ENCODE data around the gene ZNF200. TPM values are rescaled to one million over a fixed set of nuclear protein-coding genes. Genes with fewer than 3 reads are reported as not detected.
A peak's percentile ranks its signal among the peaks of the same experiment; 100 is the strongest.
"Not testable (repeated sequence)": the region's sequence is repeated elsewhere in the genome, so short reads cannot be mapped to it uniquely, and the experiment has no call there.

Gene ZNF200
- total and polyA plus RNA-seq, 2 donors (not counting 3 experiments of a cell fraction or from before 2014, with no cell fraction given) = 2.8 to 10.0 TPM

- intact Hi-C loops (cut with micrococcal nuclease) (loop anchor here (2.0 to 5.0 kb wide), 2 partner anchors 24 to 274 kb away; no protein-coding TSS in a partner anchor), dilution Hi-C loops (cut with MboI; ENCODE audit: extremely low pct_ligation_motif_present, low sequenced_read_pairs) (no loop called here)
- peak overlapping the region; percentile 36 to 79 (median 67) for H3K4me3 ChIP-seq (replicated peaks in 1 of 3; ENCODE audit: insufficient read depth in 1 of 3, low read depth in 1 of 3, low read length in 3 of 3)
- no peak for TF ChIP-seq POLR2A (IDR thresholded peaks at IDR 0.05; ENCODE audit: low read depth, low read length)
- TF ChIP-seq FOS (IDR thresholded peaks at IDR 0.05; ENCODE audit: borderline replicate concordance, insufficient read depth, low read length) = no peak
- TF ChIP-seq MYC (IDR thresholded peaks at IDR 0.05; ENCODE audit: low read depth, low read length) = no peak
- no peak for TF ChIP-seq EZH2 (IDR thresholded peaks at IDR 0.05; ENCODE audit: borderline replicate concordance, low read depth, low read length, severe bottlenecking)
- no peak for TF ChIP-seq MAX (IDR thresholded peaks at IDR 0.05; ENCODE audit: insufficient read depth, insufficient read length)
- TF ChIP-seq CTCF (IDR thresholded peaks at IDR 0.05; ENCODE audit: extremely low read depth in 1 of 2, insufficient read depth in 1 of 2, low read depth in 1 of 2, low read length in 2 of 2) = peak in 1 of 2 donors; percentile 51
- TF ChIP-seq GATA2 (IDR thresholded peaks at IDR 0.05; ENCODE audit: insufficient read depth, insufficient read length, low read depth, low read length) = no peak
- TF ChIP-seq POLR2AphosphoS5 (IDR thresholded peaks at IDR 0.05; ENCODE audit: insufficient read depth, low read depth, low read length) = peak; percentile 22
- peaks cover 10% of the 10 kb centered on the region in 2 experiments for H3K27me3 ChIP-seq (ENCODE audit: control insufficient read depth in 2 of 2, insufficient read depth in 2 of 2, low read length in 2 of 2)
- no peaks in the 10 kb centered on the region for H3K9me3 ChIP-seq (replicated peaks; ENCODE audit: control insufficient read depth, insufficient read depth, low read length)
- DNase-seq (ENCODE audit: low read depth, low spot score) (peak; percentile 45), FAIRE-seq (peak; percentile 38)
- H3K27ac ChIP-seq (ENCODE audit: insufficient read depth, low read depth, low read length) = no peak overlapping the region
- peaks cover 15% of the 10 kb centered on the region for H3K4me1 ChIP-seq (ENCODE audit: control insufficient read depth, extremely low read depth, insufficient read depth, low read length)
- H4K20me1 ChIP-seq (replicated peaks; ENCODE audit: control insufficient read depth, extremely low read depth, insufficient read depth, low read length) = no peaks in the 10 kb centered on the region
- H3K9me1 ChIP-seq (replicated peaks; ENCODE audit: control insufficient read depth, extremely low read depth, insufficient read depth, low read length) = no peaks in the 10 kb centered on the region
- CTCF ChIA-PET = interaction anchor here (1.0 to 2.9 kb wide), 5 partner anchors 9 to 31 kb away, joined by 3 to 11 read pairs (median 6); no protein-coding TSS in a partner anchor
- H2AFZ ChIP-seq (ENCODE audit: low read depth, low read length) = peak overlapping the region; percentile 99
- no peak overlapping the region for H3K9ac ChIP-seq (replicated peaks; ENCODE audit: extremely low read depth, insufficient read depth, low read length)
- no peaks in the 10 kb centered on the region for H3K36me3 ChIP-seq (ENCODE audit: control insufficient read depth in 2 of 2, extremely low read depth in 1 of 2, insufficient read depth in 2 of 2, low read length in 2 of 2)
- H3K79me2 ChIP-seq (ENCODE audit: control insufficient read depth, insufficient read depth, low read length) = no peaks in the 10 kb centered on the region
- H3K4me2 ChIP-seq (ENCODE audit: insufficient read depth, low read length) = peak overlapping the region; percentile 93
- POLR2A ChIA-PET = no interaction called here
- BruUV-seq (replicated peaks) = no TSS peak
These were observed 52.1 kb downstream of the ZNF200 start for GRCh38 chr16:3182608-3183444.

DNA sequence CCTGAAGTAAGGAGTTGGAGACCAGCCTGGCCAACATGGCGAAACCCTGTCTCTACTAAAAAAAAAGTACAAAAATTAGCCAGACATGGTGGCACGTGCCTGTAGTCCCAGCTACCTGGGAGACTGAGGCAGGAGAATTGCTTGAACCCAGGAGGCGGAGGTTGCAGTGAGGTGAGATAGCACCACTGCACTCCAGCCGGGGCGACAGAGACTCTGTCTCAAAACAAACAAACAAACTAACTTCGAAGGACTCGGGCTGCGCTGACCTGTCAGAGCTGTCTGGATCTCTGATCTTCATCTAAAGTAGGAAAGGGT is 52.7 kb downstream of the ZNF200 start:
- H3K36me3 ChIP-seq (ENCODE audit: control insufficient read depth in 2 of 2, extremely low read depth in 1 of 2, insufficient read depth in 2 of 2, low read length in 2 of 2); DNase-seq (ENCODE audit: low read depth, low spot score); H3K27me3 ChIP-seq (ENCODE audit: control insufficient read depth in 2 of 2, insufficient read depth in 2 of 2, low read length in 2 of 2); H3K79me2 ChIP-seq (ENCODE audit: control insufficient read depth, insufficient read depth, low read length); H3K9me3 ChIP-seq (replicated peaks; ENCODE audit: control insufficient read depth, insufficient read depth, low read length); H3K9me1 ChIP-seq (replicated peaks; ENCODE audit: control insufficient read depth, extremely low read depth, insufficient read depth, low read length); H3K4me2 ChIP-seq (ENCODE audit: insufficient read depth, low read length); H3K4me3 ChIP-seq (replicated peaks in 1 of 3; ENCODE audit: insufficient read depth in 1 of 3, low read depth in 1 of 3, low read length in 3 of 3); H3K9ac ChIP-seq (replicated peaks; ENCODE audit: extremely low read depth, insufficient read depth, low read length); dilution Hi-C loops (cut with MboI; ENCODE audit: extremely low pct_ligation_motif_present, low sequenced_read_pairs); BruUV-seq (replicated peaks); H3K27ac ChIP-seq (ENCODE audit: insufficient read depth, low read depth, low read length); H4K20me1 ChIP-seq (replicated peaks; ENCODE audit: control insufficient read depth, extremely low read depth, insufficient read depth, low read length); POLR2A ChIA-PET; H2AFZ ChIP-seq (ENCODE audit: low read depth, low read length): not testable (repeated sequence)
- peak; percentile 37 for FAIRE-seq
- peaks cover 15% of the 10 kb centered on the region for H3K4me1 ChIP-seq (ENCODE audit: control insufficient read depth, extremely low read depth, insufficient read depth, low read length)
- CTCF ChIA-PET = interaction anchor here (1.2 to 2.9 kb wide), 3 partner anchors 10 to 16 kb away, joined by 6 to 11 read pairs (median 6); no protein-coding TSS in a partner anchor
- intact Hi-C loops (cut with micrococcal nuclease) = loop anchor here (2.0 to 5.0 kb wide), 2 partner anchors 23 to 275 kb away; no protein-coding TSS in a partner anchor

Data from endothelial cell of umbilical vein (primary cell).